ENCODE results near the gene BLOC1S3.

The BLOC1S3 gene

DNA sequence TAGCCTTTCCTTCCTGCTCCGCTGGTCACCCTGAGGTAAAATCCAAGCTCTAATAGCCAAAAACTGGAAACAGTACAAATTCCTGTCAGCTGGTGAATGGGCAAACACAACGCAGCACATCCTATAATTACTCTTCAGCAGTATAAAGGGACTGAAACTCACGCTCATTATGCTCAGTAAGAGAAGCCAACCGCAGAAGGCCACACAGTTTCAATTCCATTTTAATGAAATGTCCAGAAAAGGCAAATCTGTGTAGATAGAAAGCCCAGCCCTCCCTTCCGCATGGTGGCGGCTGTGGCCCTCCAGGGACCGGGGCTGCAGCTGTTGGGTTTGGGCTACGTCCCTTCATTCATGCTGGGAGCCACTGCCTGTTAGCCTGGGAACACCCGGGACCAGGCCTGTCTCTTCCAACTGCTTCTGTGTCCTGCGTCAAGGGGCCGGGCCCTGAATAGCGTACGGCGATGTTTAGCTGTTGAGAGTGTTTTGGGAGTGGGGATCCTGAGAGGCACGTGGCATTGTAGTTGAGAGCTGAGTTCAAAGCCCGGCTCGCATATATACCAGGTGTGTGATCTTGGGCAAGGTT is 41.3 kb upstream of the BLOC1S3 start:
- H3K27ac ChIP-seq, result no peak overlapping the region
- TF ChIP-seq ZFX (IDR thresholded peaks at IDR 0.05; ENCODE audit: borderline replicate concordance) (no peak), CTCF (IDR thresholded peaks at IDR 0.05) (no peak)

DNA sequence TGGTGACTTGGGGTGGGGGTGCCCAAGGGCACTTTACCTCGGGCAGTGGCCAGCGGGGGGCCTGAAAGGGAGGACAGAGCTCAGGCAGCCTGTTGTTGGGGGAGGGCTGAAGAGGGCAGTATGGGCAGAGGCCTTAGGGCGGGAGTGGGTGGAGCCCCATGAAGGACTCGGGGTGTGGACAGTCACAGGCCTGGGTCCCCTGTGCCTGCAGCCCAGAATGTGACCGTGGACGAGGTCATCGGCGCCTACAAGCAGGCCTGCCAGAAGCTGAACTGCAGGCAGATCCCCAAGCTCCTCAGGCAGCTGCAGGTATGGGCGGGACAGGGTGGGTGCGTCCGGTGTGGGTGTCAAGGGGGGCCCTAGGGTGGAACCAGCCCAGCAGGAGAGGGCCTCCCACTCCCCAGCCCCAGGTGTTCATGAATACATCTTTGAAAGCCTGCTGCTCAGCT is 40.3 kb upstream of the BLOC1S3 start:
- TF ChIP-seq ZFX (IDR thresholded peaks at IDR 0.05; ENCODE audit: borderline replicate concordance), result no peak
- no peak for TF ChIP-seq CTCF (IDR thresholded peaks at IDR 0.05)
- H3K27ac ChIP-seq, result no peak overlapping the region

GRCh38 chr19:45139286-45140143 is 39.1 kb upstream of the BLOC1S3 start:
- no peak overlapping the region for H3K27ac ChIP-seq
- TF ChIP-seq CTCF (IDR thresholded peaks at IDR 0.05) (no peak), ZFX (IDR thresholded peaks at IDR 0.05; ENCODE audit: borderline replicate concordance) (no peak)

DNA sequence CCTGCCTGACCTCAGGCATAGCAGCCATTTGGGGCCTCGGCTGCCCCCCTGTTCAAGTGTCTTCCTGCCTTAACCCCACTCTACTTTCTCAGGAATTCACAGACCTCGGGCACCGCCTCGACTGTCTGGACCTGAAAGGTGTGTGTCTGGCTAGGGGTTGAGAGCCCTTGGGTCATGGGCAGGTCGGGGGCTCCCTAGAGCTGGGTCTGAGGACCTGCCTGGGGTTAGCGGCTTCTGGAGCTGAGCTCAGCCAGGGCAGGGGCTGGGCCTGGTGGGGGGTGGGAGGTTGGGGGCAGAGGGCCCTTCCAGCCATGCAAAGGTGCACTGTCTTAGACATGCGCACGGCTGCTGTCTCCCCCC is 38.5 kb upstream of the BLOC1S3 start:
- TF ChIP-seq ZFX (IDR thresholded peaks at IDR 0.05; ENCODE audit: borderline replicate concordance), result no peak
- TF ChIP-seq CTCF (IDR thresholded peaks at IDR 0.05), result no peak
- H3K27ac ChIP-seq, result no peak overlapping the region

DNA sequence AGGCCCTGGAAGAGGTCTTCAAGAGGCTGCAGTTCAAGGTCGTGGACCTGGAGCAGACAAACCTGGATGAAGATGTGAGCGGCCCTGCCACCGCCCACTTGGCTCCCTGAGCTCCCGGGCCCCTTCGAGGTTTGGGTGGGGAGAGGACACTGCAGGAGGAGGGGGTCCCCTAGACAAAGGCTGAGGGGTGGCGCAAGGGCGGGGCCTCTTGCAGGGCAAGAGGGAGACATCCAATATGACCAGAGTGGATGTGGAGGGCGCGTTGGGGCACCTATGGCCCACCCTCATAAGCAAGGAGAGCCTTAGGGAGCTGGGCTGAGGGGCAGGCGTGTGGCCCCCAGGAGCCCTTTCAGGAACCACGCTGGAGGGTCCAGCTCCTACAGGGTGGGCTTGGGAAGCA is 38.1 kb upstream of the BLOC1S3 start:
- TF ChIP-seq ZFX (IDR thresholded peaks at IDR 0.05; ENCODE audit: borderline replicate concordance), result no peak
- no peak for TF ChIP-seq CTCF (IDR thresholded peaks at IDR 0.05)
- no peak overlapping the region for H3K27ac ChIP-seq

GRCh38 chr19:45141203-45141900 is 37.2 kb upstream of the BLOC1S3 start:
- no peak overlapping the region for H3K27ac ChIP-seq
- TF ChIP-seq ZFX (IDR thresholded peaks at IDR 0.05; ENCODE audit: borderline replicate concordance) (no peak), CTCF (IDR thresholded peaks at IDR 0.05) (no peak)
